Immature natural killer cell (primary cell): ENCODE data around the gene TBX4. TPM values are rescaled to one million over a fixed set of nuclear protein-coding genes. Genes with fewer than 3 reads are reported as not detected.

ENCODE experiments used
- DNase-seq, 3 donors: peaks; one replicate each; pipeline ENCODE4 v3.0.0; 2022; ENCODE audit warnings: mixed read lengths in 1 of 3
- H3K27ac Mint-ChIP-seq, 6 donors: one replicate each; pipeline ENCODE4 v1.8.0; 2020; ENCODE audit warnings: mixed read lengths in 6 of 6, mild to moderate bottlenecking in 5 of 6, inconsistent platforms in 4 of 6, moderate library complexity in 3 of 6
- H3K27me3 Mint-ChIP-seq, 3 donors: one replicate each; pipeline ENCODE4 v1.8.0; 2020 to 2021; ENCODE audit warnings: low read depth in 3 of 3, mild to moderate bottlenecking in 3 of 3, mixed read lengths in 3 of 3, moderate library complexity in 3 of 3, inconsistent platforms in 1 of 3
- H3K36me3 Mint-ChIP-seq, 3 donors: one replicate each; pipeline ENCODE4 v1.8.0; 2020; ENCODE audit warnings: mixed read lengths in 3 of 3, inconsistent platforms in 2 of 3, mild to moderate bottlenecking in 2 of 3
- H3K4me1 Mint-ChIP-seq, 2 donors: one replicate each; pipeline ENCODE4 v1.8.0; 2020; ENCODE audit warnings: inconsistent platforms in 2 of 2, mild to moderate bottlenecking in 2 of 2, mixed read lengths in 2 of 2, moderate library complexity in 1 of 2
- H3K4me3 Mint-ChIP-seq, 5 donors: one replicate each; pipeline ENCODE4 v1.8.0; 2020; ENCODE audit warnings: mild to moderate bottlenecking in 5 of 5, mixed read lengths in 5 of 5, inconsistent platforms in 3 of 5, moderate library complexity in 3 of 5
- H3K9me3 Mint-ChIP-seq, 6 donors: one replicate each; pipeline ENCODE4 v1.8.0; 2020; ENCODE audit warnings: mild to moderate bottlenecking in 6 of 6, mixed read lengths in 6 of 6, inconsistent platforms in 4 of 6, moderate library complexity in 3 of 6
- polyA plus RNA-seq, 3 donors: library from polyadenylated mRNA; unstranded; fragments of 300-500 nt; fragmentation: Illumina TruSeq; gene quantifications; one replicate each; pipeline ENCODE4 v1.2.3, GENCODE V29; 2021

The TBX4 gene
- polyA plus RNA-seq, 3 donors from 2014 or later = not detected

GRCh38 chr17:61465550-61466237 is 13.5 kb downstream of the TBX4 start:
- no peak overlapping the region for H3K27ac Mint-ChIP-seq
- H3K4me1 Mint-ChIP-seq = no peaks in the 10 kb centered on the region
- no peaks in the 10 kb centered on the region for H3K9me3 Mint-ChIP-seq
- DNase-seq = no peak
- peaks cover 1 to 12% (median 9%) of the 10 kb centered on the region in 3 donors for H3K27me3 Mint-ChIP-seq
- no peak overlapping the region for H3K4me3 Mint-ChIP-seq
- H3K36me3 Mint-ChIP-seq = no peaks in the 10 kb centered on the region

GRCh38 chr17:61466246-61466645 is 14.0 kb downstream of the TBX4 start:
- Mint-ChIP-seq H3K4me3 (no peak overlapping the region), H3K9me3 (no peaks in the 10 kb centered on the region), H3K27ac (no peak overlapping the region), H3K27me3 (peaks cover 1 to 8% (median 5%) of the 10 kb centered on the region in 3 donors), H3K4me1 (no peaks in the 10 kb centered on the region), H3K36me3 (no peaks in the 10 kb centered on the region)
- DNase-seq = no peak

- Mint-ChIP-seq H3K4me1 (no peaks in the 10 kb centered on the region), H3K4me3 (no peak overlapping the region), H3K36me3 (no peaks in the 10 kb centered on the region), H3K27ac (no peak overlapping the region), H3K9me3 (no peaks in the 10 kb centered on the region), H3K27me3 (peaks cover under 1 to 5% (median 1%) of the 10 kb centered on the region in 3 donors)
- no peak for DNase-seq
Measured at GRCh38 chr17:61467416-61468262, 15.4 kb downstream of the TBX4 start.

- DNase-seq = no peak
- H3K36me3 Mint-ChIP-seq = no peaks in the 10 kb centered on the region
- H3K4me1 Mint-ChIP-seq = no peaks in the 10 kb centered on the region
- no peaks in the 10 kb centered on the region for H3K9me3 Mint-ChIP-seq
- H3K27me3 Mint-ChIP-seq = peaks cover 0 to 5% (median 1%) of the 10 kb centered on the region in 3 donors
- no peak overlapping the region for H3K27ac Mint-ChIP-seq
- H3K4me3 Mint-ChIP-seq = no peak overlapping the region
Measured at GRCh38 chr17:61468263-61468907, 16.2 kb downstream of the TBX4 start.

- Mint-ChIP-seq H3K27ac (no peak overlapping the region), H3K4me1 (no peaks in the 10 kb centered on the region), H3K9me3 (no peaks in the 10 kb centered on the region), H3K4me3 (no peak overlapping the region), H3K27me3 (peaks cover 0 to 5% (median 1%) of the 10 kb centered on the region in 3 donors), H3K36me3 (no peaks in the 10 kb centered on the region)
- no peak for DNase-seq
Measured at GRCh38 chr17:61469474-61469873, 17.3 kb downstream of the TBX4 start.

- Mint-ChIP-seq H3K4me3 (no peak overlapping the region), H3K27ac (no peak overlapping the region), H3K9me3 (no peaks in the 10 kb centered on the region), H3K27me3 (peaks cover 0 to 7% (median 3%) of the 10 kb centered on the region in 3 donors), H3K36me3 (no peaks in the 10 kb centered on the region), H3K4me1 (no peaks in the 10 kb centered on the region)
- no peak for DNase-seq
Measured at GRCh38 chr17:61469949-61470348, 17.7 kb downstream of the TBX4 start.

GRCh38 chr17:61470530-61471136 is 18.4 kb downstream of the TBX4 start:
- Mint-ChIP-seq H3K27ac (no peak overlapping the region), H3K36me3 (no peaks in the 10 kb centered on the region), H3K4me3 (no peak overlapping the region), H3K27me3 (peaks cover 1 to 7% (median 7%) of the 10 kb centered on the region in 3 donors), H3K4me1 (no peaks in the 10 kb centered on the region), H3K9me3 (no peaks in the 10 kb centered on the region)
- no peak for DNase-seq

- no peak overlapping the region for H3K27ac Mint-ChIP-seq
- H3K4me1 Mint-ChIP-seq = no peaks in the 10 kb centered on the region
- H3K4me3 Mint-ChIP-seq = no peak overlapping the region
- H3K36me3 Mint-ChIP-seq = no peaks in the 10 kb centered on the region
- H3K9me3 Mint-ChIP-seq = no peaks in the 10 kb centered on the region
- H3K27me3 Mint-ChIP-seq = peaks cover 1 to 8% (median 7%) of the 10 kb centered on the region in 3 donors
- DNase-seq = no peak
Measured at GRCh38 chr17:61474235-61474927, 22.2 kb downstream of the TBX4 start.

- H3K27ac Mint-ChIP-seq = no peak overlapping the region
- peaks cover 1 to 8% (median 7%) of the 10 kb centered on the region in 3 donors for H3K27me3 Mint-ChIP-seq
- H3K36me3 Mint-ChIP-seq = no peaks in the 10 kb centered on the region
- no peaks in the 10 kb centered on the region for H3K4me1 Mint-ChIP-seq
- no peaks in the 10 kb centered on the region for H3K9me3 Mint-ChIP-seq
- no peak for DNase-seq
- H3K4me3 Mint-ChIP-seq = no peak overlapping the region
Measured at GRCh38 chr17:61474934-61475333, 22.7 kb downstream of the TBX4 start.

GRCh38 chr17:61475726-61476125 is 23.5 kb downstream of the TBX4 start:
- no peak for DNase-seq
- Mint-ChIP-seq H3K36me3 (no peaks in the 10 kb centered on the region), H3K27me3 (peaks cover 1 to 8% (median 5%) of the 10 kb centered on the region in 3 donors), H3K4me1 (no peaks in the 10 kb centered on the region), H3K27ac (no peak overlapping the region), H3K9me3 (no peaks in the 10 kb centered on the region), H3K4me3 (no peak overlapping the region)

GRCh38 chr17:61476476-61477203 is 24.4 kb downstream of the TBX4 start:
- Mint-ChIP-seq H3K27me3 (peaks cover 1 to 8% (median 7%) of the 10 kb centered on the region in 3 donors), H3K27ac (no peak overlapping the region)

GRCh38 chr17:61477204-61477834 is 25.1 kb downstream of the TBX4 start:
- Mint-ChIP-seq H3K36me3 (no peaks in the 10 kb centered on the region), H3K9me3 (no peaks in the 10 kb centered on the region), H3K4me1 (no peaks in the 10 kb centered on the region), H3K4me3 (no peak overlapping the region), H3K27me3 (peaks cover 1 to 8% (median 7%) of the 10 kb centered on the region in 3 donors), H3K27ac (no peak overlapping the region)
- DNase-seq = no peak

More at GRCh38 chr17:61476476-61477203, 24.4 kb downstream of the TBX4 start:
- Mint-ChIP-seq H3K4me3 (no peak overlapping the region), H3K4me1 (no peaks in the 10 kb centered on the region), H3K9me3 (no peaks in the 10 kb centered on the region), H3K36me3 (no peaks in the 10 kb centered on the region)
- no peak for DNase-seq
